GM19395 (cell line): ENCODE measurements around the gene RNF17.
A peak's percentile ranks its signal among the peaks of the same experiment; 100 is the strongest.

ENCODE experiments used
- ATAC-seq: cut with Tn5 transposase; IDR thresholded peaks from one replicate; pipeline ENCODE4 v1.9.1; 2021; ENCODE audit warnings: mild to moderate bottlenecking, moderate library complexity; ENCODE audit not compliant: unreplicated experiment

Gene RNF17, protein sequence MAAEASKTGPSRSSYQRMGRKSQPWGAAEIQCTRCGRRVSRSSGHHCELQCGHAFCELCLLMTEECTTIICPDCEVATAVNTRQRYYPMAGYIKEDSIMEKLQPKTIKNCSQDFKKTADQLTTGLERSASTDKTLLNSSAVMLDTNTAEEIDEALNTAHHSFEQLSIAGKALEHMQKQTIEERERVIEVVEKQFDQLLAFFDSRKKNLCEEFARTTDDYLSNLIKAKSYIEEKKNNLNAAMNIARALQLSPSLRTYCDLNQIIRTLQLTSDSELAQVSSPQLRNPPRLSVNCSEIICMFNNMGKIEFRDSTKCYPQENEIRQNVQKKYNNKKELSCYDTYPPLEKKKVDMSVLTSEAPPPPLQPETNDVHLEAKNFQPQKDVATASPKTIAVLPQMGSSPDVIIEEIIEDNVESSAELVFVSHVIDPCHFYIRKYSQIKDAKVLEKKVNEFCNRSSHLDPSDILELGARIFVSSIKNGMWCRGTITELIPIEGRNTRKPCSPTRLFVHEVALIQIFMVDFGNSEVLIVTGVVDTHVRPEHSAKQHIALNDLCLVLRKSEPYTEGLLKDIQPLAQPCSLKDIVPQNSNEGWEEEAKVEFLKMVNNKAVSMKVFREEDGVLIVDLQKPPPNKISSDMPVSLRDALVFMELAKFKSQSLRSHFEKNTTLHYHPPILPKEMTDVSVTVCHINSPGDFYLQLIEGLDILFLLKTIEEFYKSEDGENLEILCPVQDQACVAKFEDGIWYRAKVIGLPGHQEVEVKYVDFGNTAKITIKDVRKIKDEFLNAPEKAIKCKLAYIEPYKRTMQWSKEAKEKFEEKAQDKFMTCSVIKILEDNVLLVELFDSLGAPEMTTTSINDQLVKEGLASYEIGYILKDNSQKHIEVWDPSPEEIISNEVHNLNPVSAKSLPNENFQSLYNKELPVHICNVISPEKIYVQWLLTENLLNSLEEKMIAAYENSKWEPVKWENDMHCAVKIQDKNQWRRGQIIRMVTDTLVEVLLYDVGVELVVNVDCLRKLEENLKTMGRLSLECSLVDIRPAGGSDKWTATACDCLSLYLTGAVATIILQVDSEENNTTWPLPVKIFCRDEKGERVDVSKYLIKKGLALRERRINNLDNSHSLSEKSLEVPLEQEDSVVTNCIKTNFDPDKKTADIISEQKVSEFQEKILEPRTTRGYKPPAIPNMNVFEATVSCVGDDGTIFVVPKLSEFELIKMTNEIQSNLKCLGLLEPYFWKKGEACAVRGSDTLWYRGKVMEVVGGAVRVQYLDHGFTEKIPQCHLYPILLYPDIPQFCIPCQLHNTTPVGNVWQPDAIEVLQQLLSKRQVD (N-terminal part only)

DNA sequence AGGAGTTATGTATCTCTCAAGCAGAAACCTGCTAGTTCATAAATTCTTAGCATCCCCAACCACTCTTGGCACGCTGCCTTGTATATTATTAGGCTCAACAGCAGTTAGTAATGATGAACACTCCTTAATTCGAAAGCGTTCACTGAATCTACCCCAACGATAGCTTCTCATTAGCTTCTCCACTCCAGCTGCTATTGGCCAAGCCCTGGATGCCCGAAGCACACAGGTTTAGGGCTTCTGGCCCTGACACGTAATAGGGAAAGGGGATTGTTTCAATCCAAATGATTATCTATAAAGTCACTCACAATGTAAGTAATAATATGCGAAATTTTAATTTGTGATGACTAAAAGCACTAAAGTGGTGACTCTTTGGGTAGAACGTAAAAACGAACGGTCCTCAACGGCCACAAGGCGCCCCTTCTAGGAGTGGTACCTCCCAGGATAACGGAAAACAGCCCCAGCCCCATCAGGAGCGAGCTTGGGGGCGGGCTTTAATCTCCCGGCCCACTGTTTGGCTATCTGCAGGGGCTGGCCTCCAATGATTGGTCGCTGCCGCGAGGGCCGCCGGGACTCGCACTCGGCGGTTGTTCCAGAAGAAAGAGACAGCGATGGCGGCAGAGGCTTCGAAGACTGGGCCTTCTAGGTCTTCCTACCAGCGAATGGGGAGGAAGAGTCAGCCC is at the start of gene RNF17:
RNF17 (plus strand) TSS at position 574 of the 680 bp plus-strand sequence; CDS start at position 609, 35 bp downstream.
- ATAC-seq = no peak

DNA sequence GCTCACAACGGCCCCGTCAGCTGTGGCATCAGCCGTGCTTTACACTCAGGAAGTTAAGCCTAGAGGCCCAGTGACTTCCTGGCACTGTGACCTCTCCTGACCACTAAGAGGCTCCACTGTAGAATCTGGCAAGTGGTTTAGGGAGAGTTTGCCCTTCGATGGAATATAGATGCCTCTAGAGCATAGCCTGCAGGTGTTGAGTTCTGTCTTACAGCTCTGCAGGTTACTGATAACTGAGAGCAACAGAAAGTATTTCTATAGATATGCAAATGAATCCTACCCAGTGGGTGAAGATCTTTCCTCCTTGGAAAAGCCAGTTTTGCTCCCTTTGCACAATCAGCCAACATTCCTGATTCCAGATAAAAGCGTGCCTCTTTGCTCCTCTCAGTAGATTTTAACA is 48.0 kb upstream of the RNF17 start:
- no peak for ATAC-seq

DNA sequence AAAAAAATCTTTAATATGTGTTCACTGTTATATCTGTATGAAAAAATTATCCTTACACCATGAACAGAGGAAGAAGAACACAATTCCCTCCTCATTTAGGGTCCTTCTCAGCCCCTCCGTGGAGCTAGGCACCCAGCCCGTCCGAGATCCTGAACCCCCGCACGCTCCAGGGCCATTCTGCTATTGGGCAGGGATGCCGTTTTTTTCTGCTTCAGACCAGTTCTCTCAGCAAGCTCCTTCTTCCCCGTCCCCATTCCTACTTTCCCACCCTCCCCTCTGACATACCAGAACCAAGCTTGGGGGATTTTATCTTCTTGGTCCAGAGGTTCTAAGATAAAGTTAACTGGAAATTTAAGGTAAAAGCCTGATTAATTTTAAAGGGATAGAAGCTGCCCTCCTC is 47.5 kb upstream of the RNF17 start:
- ATAC-seq = no peak

DNA sequence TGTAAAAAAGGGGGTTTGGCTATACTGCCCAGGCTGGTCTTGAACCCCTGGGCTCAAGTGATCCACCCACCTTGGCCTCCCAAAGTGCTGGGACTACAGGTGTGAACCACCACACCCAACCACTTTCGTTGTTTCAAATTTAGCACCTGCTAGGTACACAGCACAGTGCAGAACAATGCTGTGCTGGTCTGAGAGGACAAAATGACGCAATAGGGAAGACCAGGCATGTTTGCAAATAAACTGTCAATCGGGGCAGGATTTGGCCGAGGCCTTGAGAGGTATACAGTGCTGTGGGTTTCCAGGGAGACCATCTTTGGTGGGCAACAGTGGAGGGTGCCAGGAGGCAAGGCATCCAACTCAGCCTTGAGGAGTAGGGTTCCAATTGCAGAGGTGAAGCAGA is 46.8 kb upstream of the RNF17 start:
- no peak for ATAC-seq

DNA sequence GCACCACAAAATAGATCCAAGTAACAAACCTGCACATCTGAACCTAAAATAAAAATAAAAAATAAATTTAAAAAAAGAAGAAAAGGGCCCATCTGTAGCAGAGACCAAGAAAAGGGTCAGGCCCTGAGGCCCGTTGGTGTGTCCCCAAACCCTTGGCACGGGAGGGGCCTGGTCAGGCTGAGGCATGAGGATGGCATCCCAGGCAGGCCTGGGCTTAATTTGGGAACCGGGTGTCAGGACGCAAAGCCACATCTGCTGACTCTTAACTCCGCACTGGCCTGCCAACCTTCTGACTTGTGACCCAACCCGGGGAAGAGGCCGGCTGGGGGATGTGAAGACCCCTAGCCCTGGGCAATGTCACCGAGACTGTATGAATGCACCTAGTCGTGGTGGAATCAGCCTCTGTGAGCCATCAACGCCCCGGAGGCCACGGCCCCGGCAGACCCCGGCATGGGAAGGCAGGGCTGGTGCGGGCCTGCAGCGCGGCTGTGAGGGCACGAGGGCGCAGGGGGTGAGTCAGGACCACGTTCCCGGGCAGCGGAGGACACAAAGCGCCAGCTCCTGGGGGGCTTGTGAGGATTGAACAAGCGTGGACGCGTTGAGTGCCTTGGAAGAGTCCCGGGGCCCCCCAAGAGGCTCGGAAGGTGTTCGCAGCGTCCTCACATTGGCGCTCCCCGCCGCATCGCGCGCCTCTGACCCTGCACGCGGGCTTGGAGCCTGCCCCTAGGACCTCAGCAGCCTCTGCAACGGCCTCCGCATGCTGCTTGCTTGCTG is 45.6 kb upstream of the RNF17 start:
- ATAC-seq = no peak

DNA sequence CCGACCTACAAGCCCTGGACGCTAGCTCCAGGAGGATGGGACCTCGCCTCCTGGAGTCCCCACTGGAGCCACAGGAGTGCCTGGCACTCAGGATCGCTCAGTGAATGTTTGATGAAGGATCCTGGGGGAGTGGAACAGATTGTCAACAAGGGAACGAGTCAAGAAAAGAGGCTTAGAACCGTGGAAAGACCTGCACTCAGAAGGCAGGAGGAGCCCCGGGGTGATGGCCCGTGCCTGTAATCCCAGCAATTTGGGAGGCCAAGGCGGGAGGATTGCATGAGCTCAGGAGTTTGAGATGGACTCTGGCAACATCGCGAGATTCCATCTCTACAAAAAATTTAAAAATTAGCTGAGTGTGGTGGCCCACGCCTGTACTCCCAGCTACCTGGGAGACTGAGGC is 44.8 kb upstream of the RNF17 start:
- no peak for ATAC-seq

DNA sequence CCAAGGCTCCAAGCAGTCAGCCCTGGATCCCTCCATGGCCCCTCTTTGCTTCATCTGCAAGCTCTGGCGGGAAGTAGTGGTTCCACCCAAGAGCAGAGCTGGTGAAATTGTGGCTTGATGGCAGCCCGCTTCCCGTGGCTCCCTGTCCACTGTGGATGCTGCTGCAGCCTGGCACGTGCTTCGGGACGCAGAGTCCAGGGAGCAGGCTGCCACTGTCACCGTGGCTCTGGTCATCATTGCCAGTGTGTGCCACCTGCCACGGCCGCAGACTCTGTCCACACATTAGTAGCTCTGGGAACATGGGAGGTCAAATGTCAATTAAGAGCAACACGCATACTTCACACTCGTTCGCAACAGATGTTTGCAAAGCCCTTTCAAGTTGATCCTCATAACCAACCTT is 40.8 kb upstream of the RNF17 start:
- no peak for ATAC-seq

DNA sequence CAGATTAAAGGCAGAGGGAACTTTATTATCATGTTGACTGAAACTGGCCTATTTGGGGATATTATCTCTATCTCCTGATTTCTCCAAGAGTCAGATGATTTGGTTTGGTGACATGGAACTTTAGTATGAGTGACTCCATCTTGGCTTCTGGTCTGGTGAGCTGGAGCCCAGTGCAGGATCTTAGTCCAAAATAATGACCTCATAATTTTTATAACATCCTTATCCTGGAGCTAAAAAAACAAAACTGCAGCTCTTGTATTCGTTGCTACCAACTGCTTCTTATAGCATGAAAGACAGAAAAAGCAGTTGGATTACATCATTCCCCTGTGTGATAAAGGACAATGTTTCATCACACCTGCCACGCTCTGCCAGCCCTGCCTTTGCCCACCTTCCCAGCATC is 39.3 kb upstream of the RNF17 start:
- no peak for ATAC-seq

DNA sequence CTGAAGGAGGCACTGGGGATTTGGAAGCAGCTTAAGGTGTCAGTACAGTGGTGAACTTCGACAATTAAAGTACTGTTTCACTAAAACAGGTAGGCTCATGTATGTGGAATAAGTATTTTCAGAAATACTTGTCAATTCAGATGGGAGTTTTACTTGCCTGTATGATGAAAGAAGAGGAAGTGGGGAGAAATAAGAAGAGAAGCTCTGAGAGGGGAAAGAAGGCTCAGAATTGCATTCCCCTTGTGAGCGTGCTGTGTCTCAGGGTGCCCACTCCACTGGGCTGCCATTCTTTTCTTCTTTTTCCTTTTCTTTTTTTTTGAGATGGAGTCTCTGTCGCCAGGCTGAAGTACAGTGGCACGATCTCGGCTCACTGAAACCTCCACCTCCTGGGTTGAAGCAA is 38.6 kb upstream of the RNF17 start:
- ATAC-seq = no peak

DNA sequence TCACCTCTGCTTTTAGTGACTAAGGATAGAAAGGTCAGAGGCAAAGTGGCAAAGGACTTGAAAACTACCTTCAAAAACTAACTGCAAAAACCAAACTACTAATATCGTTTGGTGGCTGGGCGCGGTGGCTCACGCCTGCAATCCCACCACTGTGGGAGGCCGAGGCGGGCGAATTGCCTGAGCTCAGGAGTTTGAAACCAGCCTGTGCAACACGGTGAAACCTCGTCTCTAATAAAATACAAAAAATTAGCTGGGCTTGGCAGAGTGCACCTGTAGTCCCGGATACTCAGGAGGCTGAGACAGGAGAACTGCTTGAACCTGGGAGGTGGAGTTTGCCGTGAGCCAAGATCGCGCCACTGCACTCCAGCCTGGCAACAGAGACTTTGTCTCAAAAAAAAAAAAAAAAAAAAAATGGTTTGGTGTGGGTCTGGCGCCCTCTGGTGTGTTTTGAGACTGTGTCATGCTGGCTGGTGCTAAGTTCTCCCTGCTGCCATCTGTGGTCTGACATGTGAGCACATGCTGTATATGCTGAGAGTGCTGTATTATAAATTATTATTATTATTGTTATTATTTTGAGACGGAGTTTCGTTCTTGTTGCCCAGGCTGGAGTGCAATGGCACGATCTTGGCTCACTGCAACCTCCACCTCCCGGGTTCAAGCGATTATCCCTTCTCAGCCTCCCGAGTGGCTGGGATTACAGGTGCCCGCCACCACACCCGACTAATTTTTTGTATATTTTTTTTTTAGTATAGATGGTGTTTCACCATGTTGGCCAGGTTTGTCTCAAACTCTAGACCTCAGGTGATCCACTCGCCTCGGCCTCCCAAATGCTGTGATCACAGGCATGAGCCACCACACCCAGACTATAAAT is 36.0 kb upstream of the RNF17 start:
- peak; percentile 86 for ATAC-seq

DNA sequence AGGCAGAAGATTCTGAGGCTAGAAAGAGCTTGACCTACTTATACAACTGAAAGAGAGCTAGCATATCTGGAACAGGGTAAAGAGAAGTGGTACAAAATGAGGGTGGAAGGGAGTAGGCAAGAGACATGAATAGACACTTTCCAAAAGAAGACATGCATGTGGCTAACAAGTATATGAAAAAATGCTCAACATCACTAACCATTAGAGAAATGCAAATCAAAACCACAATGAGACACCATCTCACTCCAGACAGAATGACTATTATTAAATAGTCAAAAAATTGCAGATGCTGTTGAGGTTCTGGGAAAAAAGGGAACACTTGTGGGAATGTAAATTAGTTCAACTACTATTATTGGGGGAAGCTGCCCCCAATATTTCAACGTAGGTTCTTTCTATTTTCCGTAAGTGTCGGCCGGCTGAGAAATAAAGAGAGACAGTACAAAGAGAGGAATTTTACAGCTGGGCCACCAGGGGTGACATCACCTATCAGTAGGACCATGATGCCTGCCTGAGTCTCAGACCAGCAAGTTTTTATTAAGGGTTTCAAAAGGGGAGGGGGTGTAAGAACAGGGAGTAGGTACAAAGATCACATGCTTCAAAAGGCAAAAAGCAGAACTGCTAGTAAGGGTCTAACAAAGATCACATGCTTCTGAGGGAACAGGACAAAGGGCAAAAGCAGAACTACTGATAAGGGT is 32.9 kb upstream of the RNF17 start:
- ATAC-seq = peak; percentile 68

DNA sequence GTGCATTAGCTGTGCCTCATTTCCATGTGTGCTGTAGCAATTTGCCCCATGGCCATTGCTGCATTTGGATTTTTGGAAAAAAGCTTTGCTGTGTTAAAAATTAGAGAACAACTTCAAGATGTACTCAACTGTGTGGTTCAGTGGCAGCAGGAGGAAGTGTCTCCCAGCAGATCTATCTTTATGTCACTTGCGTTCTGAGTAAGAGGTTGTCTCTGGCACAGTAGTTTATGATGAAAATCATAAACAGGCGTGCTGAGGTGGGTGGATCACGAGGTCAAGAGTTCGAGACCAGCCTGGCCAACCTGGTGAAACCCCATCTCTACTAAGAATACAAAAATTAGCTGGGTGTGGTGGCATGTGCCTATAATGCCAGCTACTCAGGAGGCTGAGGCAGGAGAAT is 29.0 kb upstream of the RNF17 start:
- ATAC-seq = no peak

DNA sequence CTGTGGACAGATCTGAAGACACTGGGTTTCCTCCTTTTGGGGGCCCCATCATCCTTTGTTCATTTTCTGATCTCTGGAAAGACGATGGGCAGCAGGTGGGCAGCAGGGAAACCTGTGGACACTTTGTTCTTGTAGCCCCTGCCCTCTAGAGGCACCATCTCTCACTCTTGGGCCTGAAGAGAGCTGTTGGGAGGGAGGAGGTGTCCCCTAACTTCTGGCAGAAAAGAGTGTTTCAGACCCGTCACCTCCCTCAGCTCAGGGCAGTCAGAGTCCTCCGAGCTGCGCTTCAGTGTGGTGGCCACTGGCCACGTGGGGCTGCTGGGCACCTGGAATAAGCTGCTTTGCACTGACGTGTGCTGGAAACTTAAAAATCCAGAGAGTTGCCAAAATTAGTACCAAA is 26.9 kb upstream of the RNF17 start:
- ATAC-seq = no peak

DNA sequence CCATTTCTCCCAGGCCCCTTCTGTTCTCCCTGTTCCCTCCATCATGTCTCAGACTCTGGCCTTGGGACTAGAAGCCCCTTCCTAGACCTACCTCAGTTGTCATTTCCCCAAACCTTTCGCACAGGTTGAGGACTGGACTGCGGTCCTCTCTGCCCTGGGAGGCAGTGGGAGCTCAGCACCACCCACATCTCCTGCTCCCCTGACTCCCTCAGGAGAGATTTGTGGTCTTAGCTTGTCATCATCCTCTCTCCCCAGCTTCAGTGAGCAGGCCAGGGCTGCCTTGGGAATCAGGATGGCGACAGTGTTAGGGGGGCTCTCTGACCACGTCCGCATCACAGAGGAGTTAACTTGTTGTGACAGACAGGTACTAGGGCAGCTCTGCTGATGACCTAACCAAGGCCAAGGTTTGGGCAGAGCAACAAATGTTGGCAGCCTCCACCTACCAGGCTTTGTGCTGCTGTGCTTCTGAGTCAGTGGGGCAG is 25.6 kb upstream of the RNF17 start:
- no peak for ATAC-seq

DNA sequence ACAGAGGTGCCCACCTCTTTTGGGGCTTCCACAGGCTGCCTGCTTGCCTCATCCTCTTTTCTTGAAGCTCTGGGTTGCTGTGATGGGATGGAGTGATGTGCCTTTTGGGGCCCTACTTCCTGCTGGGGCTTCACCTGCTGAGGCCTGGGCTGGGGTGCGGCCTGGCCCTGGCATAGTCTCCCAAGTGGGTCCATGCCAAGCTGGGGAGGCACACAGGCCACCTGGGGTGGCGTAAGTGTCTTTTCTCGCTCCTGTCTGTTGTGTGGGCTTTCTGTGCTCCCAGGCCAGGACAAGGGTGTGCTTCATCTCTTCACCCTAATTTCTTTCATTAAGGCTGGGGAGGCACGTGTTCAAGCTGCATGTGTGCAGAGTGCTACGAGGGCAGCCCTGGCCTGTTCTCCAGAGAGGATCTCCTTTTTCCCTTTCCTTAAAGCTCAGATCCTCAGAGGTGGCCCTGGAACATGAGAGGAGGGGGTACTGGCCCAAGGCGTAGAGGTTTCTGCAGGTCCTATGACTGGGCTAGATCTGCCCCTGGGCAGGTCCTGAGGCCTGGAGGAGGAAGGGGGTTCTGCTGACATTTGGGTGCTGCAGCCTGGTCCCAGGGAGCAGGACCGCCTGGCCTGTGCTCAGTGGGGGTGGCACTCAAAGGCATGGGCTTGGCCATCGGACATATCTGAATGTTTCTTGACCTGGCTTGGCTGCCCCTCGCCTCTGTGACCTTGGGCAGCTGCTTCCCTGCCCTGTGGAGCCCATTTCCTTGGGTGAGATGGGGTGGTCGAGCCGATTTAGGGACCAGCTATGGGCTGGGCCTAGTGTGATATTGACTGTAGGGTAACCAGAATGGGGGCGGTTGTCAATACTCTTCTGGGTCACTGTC is 23.7 kb upstream of the RNF17 start:
- no peak for ATAC-seq

DNA sequence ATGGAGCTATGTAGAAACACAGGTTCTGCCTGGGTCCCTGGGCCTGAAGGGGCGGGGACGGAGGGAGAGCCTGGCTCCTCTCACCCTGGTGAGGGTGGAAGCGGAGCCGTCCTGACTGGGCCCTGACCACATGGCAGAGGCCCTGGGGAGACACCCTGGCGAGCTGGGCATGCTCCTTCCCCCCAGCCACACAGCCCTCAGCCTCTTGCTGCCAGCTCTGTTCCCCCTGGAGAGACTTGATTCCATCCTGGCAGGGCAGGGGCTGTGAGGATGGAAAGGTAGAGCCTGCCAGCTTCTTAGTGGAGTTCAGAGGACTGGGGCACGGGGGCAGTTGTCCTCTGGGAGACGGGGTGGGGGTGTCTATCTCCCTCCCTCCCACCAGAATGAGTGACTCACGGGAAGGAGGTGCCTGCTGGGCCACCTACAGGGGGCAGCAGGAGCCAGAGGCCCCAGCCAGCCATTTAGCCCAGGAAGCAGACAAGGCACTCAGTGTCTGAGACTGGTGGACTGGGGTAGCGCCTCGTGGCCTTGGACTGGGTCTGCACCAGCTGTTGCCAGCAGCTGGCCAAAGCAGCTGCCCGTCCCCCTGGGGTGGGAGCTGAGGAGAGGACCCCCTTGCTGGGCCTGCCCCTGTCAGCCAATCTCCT is 22.8 kb upstream of the RNF17 start:
- ATAC-seq = no peak

DNA sequence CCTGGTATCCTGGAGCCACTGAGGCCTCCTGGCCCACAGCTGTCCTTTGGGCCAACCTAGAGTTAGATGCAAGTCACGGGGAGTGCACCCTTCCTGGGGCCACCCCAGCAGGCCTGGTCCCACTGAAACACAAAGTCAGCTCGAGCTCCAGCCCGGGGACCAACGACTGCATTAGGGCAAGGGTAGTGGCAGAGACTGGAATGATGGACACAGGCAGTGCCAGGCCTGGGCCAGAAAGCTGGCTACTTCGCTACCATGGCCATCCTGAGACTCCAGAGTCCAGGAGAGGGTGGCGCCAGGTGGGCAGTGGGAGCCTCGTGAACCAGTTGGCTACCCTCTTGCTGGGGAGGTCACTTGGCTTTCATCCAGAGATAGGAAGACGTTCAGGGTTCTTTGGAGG is 22.2 kb upstream of the RNF17 start:
- ATAC-seq = no peak
